ENCODE data around the gene SZT2.

DNA sequence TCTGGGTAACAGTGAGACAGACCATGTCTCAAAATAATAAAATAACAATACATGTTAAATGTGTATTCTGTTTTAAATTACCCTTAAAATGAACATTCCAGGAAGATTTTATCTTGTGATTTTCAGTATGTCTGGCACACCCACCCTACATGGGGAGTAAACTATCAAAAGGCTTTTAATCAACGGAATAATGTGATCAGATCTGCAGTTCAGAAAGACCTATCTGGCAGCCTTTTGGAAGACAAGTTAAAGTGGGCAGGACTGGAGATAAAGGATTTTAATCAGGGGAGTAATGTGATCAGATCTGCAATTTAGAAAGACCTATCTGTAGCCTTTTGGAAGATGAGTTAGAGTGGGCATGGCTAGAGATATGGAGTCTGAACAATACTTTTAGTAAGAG lies 10.2 kb upstream of the SZT2 start:
- TF ChIP-seq, protein P1, sequence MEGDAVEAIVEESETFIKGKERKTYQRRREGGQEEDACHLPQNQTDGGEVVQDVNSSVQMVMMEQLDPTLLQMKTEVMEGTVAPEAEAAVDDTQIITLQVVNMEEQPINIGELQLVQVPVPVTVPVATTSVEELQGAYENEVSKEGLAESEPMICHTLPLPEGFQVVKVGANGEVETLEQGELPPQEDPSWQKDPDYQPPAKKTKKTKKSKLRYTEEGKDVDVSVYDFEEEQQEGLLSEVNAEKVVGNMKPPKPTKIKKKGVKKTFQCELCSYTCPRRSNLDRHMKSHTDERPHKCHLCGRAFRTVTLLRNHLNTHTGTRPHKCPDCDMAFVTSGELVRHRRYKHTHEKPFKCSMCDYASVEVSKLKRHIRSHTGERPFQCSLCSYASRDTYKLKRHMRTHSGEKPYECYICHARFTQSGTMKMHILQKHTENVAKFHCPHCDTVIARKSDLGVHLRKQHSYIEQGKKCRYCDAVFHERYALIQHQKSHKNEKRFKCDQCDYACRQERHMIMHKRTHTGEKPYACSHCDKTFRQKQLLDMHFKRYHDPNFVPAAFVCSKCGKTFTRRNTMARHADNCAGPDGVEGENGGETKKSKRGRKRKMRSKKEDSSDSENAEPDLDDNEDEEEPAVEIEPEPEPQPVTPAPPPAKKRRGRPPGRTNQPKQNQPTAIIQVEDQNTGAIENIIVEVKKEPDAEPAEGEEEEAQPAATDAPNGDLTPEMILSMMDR (conservative IDR thresholded peaks at IDR 0.05; ENCODE audit: low read depth, low read length), result no peak
- TF ChIP-seq RCOR1 (IDR thresholded peaks at IDR 0.05; ENCODE audit: insufficient replicate concordance, low read length), result no peak
- no peak for TF ChIP-seq POLR2A (IDR thresholded peaks at IDR 0.05; ENCODE audit: low read depth, low read length)
- TF ChIP-seq, protein P2, sequence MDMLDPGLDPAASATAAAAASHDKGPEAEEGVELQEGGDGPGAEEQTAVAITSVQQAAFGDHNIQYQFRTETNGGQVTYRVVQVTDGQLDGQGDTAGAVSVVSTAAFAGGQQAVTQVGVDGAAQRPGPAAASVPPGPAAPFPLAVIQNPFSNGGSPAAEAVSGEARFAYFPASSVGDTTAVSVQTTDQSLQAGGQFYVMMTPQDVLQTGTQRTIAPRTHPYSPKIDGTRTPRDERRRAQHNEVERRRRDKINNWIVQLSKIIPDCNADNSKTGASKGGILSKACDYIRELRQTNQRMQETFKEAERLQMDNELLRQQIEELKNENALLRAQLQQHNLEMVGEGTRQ (IDR thresholded peaks at IDR 0.05; ENCODE audit: low read depth, low read length), result no peak
- TF ChIP-seq CEBPB (IDR thresholded peaks at IDR 0.05; ENCODE audit: low read depth, low read length), result no peak
- TF ChIP-seq RAD21 (IDR thresholded peaks at IDR 0.05; ENCODE audit: low read length), result no peak
- TF ChIP-seq, protein P3, sequence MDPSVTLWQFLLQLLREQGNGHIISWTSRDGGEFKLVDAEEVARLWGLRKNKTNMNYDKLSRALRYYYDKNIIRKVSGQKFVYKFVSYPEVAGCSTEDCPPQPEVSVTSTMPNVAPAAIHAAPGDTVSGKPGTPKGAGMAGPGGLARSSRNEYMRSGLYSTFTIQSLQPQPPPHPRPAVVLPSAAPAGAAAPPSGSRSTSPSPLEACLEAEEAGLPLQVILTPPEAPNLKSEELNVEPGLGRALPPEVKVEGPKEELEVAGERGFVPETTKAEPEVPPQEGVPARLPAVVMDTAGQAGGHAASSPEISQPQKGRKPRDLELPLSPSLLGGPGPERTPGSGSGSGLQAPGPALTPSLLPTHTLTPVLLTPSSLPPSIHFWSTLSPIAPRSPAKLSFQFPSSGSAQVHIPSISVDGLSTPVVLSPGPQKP (IDR thresholded peaks at IDR 0.05; ENCODE audit: borderline replicate concordance, low read depth, low read length), result no peak
- no peak for TF ChIP-seq MAZ (IDR thresholded peaks at IDR 0.05; ENCODE audit: borderline replicate concordance, low read depth, low read length)
